Measurements from ENCODE around the gene COG4.

COG4 gene

GRCh38 chr16:70470141-70470926 lies 53.0 kb downstream of the COG4 start:
- Mint-ChIP-seq H3K4me3 (no peak overlapping the region), H3K27ac (no peak overlapping the region), H3K9me3 (no peaks in the 10 kb centered on the region), H3K27me3 (ENCODE audit: low read depth, poor library complexity) (no peaks in the 10 kb centered on the region), H3K4me1 (no peaks in the 10 kb centered on the region), H3K36me3 (ENCODE audit: low read depth) (no peaks in the 10 kb centered on the region)
- no peak for DNase-seq
- TF ChIP-seq CTCF (IDR thresholded peaks at IDR 0.05), result no peak

GRCh38 chr16:70468776-70469525 lies 54.4 kb downstream of the COG4 start:
- TF ChIP-seq CTCF (IDR thresholded peaks at IDR 0.05), result no peak
- Mint-ChIP-seq H3K4me1 (no peaks in the 10 kb centered on the region), H3K4me3 (no peak overlapping the region), H3K27ac (no peak overlapping the region), H3K27me3 (ENCODE audit: low read depth, poor library complexity) (no peaks in the 10 kb centered on the region), H3K36me3 (ENCODE audit: low read depth) (no peaks in the 10 kb centered on the region), H3K9me3 (no peaks in the 10 kb centered on the region)
- DNase-seq, result no peak

GRCh38 chr16:70467608-70468007 lies 55.7 kb downstream of the COG4 start:
- Mint-ChIP-seq H3K4me3 (no peak overlapping the region), H3K36me3 (ENCODE audit: low read depth) (no peaks in the 10 kb centered on the region), H3K27ac (no peak overlapping the region), H3K4me1 (no peaks in the 10 kb centered on the region), H3K27me3 (ENCODE audit: low read depth, poor library complexity) (no peaks in the 10 kb centered on the region), H3K9me3 (no peaks in the 10 kb centered on the region)
- no peak for DNase-seq
- no peak for TF ChIP-seq CTCF (IDR thresholded peaks at IDR 0.05)

GRCh38 chr16:70467113-70467512 lies 56.2 kb downstream of the COG4 start:
- H3K27ac Mint-ChIP-seq, result no peak overlapping the region
- no peaks in the 10 kb centered on the region for H3K4me1 Mint-ChIP-seq
- H3K4me3 Mint-ChIP-seq, result no peak overlapping the region
- TF ChIP-seq CTCF (IDR thresholded peaks at IDR 0.05), result no peak
- DNase-seq, result no peak
- no peaks in the 10 kb centered on the region for H3K27me3 Mint-ChIP-seq (ENCODE audit: low read depth, poor library complexity)
- H3K36me3 Mint-ChIP-seq (ENCODE audit: low read depth), result no peaks in the 10 kb centered on the region
- H3K9me3 Mint-ChIP-seq, result no peaks in the 10 kb centered on the region

GRCh38 chr16:70466805-70467076 lies 56.6 kb downstream of the COG4 start:
- TF ChIP-seq CTCF (IDR thresholded peaks at IDR 0.05), result no peak
- Mint-ChIP-seq H3K9me3 (no peaks in the 10 kb centered on the region), H3K4me3 (no peak overlapping the region), H3K27me3 (ENCODE audit: low read depth, poor library complexity) (no peaks in the 10 kb centered on the region), H3K4me1 (peaks cover 1% of the 10 kb centered on the region), H3K36me3 (ENCODE audit: low read depth) (no peaks in the 10 kb centered on the region), H3K27ac (no peak overlapping the region)
- DNase-seq, result no peak
